ENCODE measurements around the gene CD4.

GRCh38 chr12:6821591-6822425 is 32.5 kb downstream of the CD4 start, which contains the start of gene GPR162:
- TF ChIP-seq CTCF (IDR thresholded peaks at IDR 0.05) (no peak), POLR2A (IDR thresholded peaks at IDR 0.05) (no peak)

Data from adrenal gland (tissue), 5 donors.